Skin epidermis (tissue), 12 donors: ENCODE measurements around the gene CENPU.

ENCODE experiments used
- H3K27ac ChIP-seq, 21 experiments: fragments of 200-600 bp; sonication (generic) in 11 of 21; one replicate each; pipeline ENCODE4 v1.5.0; 2020; ENCODE audit warnings: mild to moderate bottlenecking in 3 of 21, inconsistent platforms in 2 of 21, moderate library complexity in 2 of 21
- H3K4me3 ChIP-seq, 7 experiments: fragments of 200-600 bp; sonication (generic) in 2 of 7; one replicate each; pipeline ENCODE4 v1.5.0; 2020; ENCODE audit warnings: inconsistent platforms in 2 of 7, mild to moderate bottlenecking in 2 of 7, moderate library complexity in 1 of 7

Gene CENPU

DNA sequence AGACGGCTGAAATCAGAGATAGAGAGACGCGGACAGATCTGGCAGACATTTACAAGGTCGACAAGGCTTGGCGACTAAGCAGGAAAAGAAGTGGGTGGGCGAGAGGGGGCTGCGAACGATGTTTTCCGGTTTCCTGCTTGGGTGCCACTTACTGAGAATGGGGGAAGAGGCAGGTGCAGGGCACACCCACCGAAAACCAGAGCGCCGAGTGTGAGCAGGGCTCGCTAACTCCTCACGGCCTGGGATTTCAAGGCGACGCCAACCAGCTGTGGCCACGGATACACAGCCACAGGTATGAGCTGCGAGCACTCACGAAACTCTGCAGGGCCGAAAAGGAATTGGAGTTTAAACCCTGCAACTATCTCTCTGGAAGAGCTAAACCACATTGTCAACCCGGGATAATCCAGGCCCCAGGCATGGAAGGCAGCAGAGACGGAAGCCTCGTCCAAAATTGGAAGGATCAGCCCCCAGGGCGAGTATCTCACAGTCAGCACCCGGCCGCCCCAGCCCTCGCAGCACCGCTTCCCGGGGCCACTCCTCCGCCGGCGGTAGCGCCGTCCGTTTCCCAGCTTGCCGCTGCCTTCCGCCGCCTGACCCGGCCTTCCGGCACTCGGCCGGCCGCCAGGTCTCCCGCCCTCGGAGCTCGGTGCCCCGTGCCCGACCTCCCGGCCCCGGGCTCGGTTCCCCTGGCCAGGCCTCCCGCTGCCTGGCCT is 85.4 kb downstream of the CENPU start:
- peak overlapping the region; percentile 88 to 97 (median 96) for H3K27ac ChIP-seq
- H3K4me3 ChIP-seq, result peak overlapping the region; percentile 68 to 95 (median 89)

DNA sequence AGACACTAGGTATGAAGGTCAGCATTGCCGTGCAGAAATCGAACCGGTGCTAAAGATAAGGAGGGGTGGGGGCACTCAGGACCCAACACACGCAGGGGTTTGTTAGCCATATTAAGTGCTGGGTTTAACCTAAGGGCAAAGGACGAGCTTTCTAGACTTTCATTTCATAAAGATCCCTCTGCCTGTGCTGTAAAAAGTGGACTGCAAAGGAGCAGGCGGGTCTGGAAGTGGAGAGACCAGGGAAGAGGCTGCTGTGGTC is 85.9 kb downstream of the CENPU start:
- peak overlapping the region in 20 of 21 experiments; percentile 88 to 97 (median 96) for H3K27ac ChIP-seq
- peak overlapping the region; percentile 68 to 95 (median 89) for H3K4me3 ChIP-seq

DNA sequence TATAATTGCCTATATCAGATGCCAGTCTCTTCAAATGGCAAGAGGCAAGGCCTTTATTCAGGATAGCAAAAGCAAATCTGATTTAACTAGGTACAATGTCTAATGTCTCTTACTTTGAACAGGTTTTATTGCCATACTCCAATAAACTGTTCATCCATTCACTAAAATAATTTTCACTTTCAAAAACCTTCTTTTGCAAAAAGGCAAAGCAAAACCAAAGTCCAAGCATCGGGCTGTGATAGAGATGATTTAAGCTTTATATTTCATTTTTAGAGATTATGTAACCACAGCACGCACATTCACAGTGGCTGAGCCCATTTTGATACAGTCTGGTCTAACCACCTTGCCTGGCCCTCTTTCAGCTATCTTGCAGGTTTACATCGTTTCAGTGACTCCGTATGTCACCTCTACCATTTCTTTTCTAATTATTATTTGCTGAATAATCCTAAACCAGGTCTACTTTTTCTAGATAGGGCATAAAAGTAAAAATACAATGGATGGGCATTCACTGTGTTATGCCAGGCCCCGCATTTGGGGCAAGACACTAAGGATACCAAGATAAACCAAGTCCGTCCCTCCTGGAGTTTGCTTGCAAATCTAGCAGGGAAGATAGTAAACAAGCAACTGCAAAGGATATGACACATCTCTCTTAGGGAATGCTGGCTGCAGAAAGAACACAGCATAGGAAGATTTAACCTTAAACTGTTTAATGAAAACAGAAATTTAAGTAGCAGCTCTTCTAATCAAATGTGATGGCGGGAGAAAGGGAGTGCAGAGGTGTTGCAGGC is 86.4 kb downstream of the CENPU start:
- H3K27ac ChIP-seq, result peak overlapping the region in 17 of 21 experiments; percentile 88 to 97 (median 96)
- H3K4me3 ChIP-seq, result peak overlapping the region; percentile 68 to 95 (median 89)

DNA sequence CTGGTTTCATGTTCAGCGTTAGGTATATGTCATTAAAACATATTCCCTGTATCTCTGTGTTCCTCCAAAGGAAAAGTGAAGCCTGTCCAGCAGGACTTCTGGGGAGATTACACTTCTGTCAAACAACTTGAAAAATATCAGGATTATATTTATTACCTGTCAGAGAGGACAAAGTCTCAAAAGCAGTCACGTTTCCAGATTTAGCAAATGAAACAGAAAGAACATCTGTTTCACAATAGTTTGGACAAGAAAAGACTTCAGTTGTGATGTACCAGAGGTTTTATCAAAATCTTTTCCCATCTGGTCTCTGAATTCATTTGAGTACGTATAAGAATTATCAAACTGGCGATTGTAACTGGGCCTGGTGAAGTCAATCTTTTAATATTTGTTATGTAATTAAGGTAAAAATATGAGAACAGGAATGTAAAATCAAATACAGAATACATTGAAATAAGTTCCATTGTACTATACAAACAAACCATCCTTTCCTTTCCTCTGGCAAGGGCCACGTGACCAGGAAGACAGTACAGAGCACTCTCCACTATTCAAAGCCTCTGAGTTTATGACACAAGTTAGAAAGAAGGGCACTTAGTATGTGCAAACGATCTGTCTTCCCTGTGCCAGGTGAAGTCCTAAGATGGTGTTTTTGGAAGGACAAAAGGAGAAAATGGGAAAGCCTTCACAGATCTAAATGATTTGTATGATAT is 87.8 kb downstream of the CENPU start:
- H3K27ac ChIP-seq, result peak overlapping the region in 1 of 21 experiments; percentile 16

DNA sequence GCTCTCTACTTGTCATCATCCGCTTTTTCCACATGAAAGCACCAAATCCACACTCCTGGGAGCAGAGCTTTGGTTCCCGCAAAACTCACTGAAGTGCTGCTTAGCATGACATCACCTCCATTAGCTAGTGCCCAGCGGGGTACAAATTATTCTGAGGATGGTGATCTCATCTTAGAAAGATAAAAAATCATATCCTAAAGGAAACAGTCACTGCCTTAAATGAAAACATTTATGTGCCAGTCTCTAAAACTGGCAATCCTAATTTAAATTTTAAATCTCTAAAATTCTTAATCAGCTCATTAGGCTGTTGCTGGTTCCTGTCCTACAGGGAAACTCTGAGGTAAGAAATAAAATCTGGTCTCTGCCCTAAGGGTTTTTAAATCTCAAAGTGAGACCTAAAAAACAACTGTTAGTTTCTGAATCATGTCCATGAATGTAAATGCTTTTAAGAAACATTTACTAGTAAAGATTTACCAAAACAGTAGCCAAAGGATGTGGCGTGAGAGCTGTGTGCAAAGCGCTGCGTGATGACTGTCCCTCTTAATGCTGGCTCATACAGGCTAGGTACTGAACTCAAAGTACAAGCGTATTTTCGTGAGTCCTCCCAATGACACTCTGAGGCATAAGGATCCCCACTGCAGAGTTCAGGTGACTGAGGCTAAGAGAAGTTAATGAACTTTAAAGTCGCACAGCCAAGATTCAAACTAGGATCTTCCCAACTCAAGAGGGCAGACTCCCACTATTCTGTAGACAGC is 89.2 kb downstream of the CENPU start:
- Histone ChIP-seq H3K27ac (no peak overlapping the region), H3K4me3 (no peak overlapping the region)

More for the DNA sequence above, 87.8 kb downstream of the CENPU start:
- H3K4me3 ChIP-seq, result no peak overlapping the region
